HPDE6-E6E7 (cell line): ENCODE results near the gene WDR31.

ENCODE experiments used
- DNase-seq: peaks from one replicate; pipeline ENCODE4 v3.0.0; 2011; ENCODE audit warnings: missing footprints; ENCODE audit errors: extremely low spot score

Gene WDR31

GRCh38 chr9:113341712-113342410, 1.8 kb upstream of the WDR31 start:
- DNase-seq: peak; percentile 91

GRCh38 chr9:113337714-113338113, 2.4 kb downstream of the WDR31 start:
- DNase-seq: no peak

GRCh38 chr9:113331780-113332179, 8.3 kb downstream of the WDR31 start:
- DNase-seq: no peak

- DNase-seq: no peak
Observed at GRCh38 chr9:113328045-113328782, 11.9 kb downstream of the WDR31 start.

GRCh38 chr9:113326230-113326629, 13.8 kb downstream of the WDR31 start:
- no peak for DNase-seq

GRCh38 chr9:113322671-113323070, 17.4 kb downstream of the WDR31 start:
- DNase-seq: no peak

GRCh38 chr9:113320051-113320450, 20.0 kb downstream of the WDR31 start:
- DNase-seq: no peak

- no peak for DNase-seq
Observed at GRCh38 chr9:113319054-113319453, 21.0 kb downstream of the WDR31 start.

GRCh38 chr9:113317777-113318176, 22.3 kb downstream of the WDR31 start:
- DNase-seq: no peak

GRCh38 chr9:113316030-113316429, 24.0 kb downstream of the WDR31 start:
- no peak for DNase-seq

- no peak for DNase-seq
Observed at GRCh38 chr9:113315231-113315630, 24.8 kb downstream of the WDR31 start.

- no peak for DNase-seq
Observed at GRCh38 chr9:113313261-113313660, 26.8 kb downstream of the WDR31 start.

- no peak for DNase-seq
Observed at GRCh38 chr9:113311961-113312360, 28.1 kb downstream of the WDR31 start.

GRCh38 chr9:113310538-113310937, 29.5 kb downstream of the WDR31 start:
- DNase-seq: no peak

GRCh38 chr9:113309204-113309813, 30.8 kb downstream of the WDR31 start:
- DNase-seq: peak; percentile 33

GRCh38 chr9:113307396-113307975, 32.6 kb downstream of the WDR31 start:
- DNase-seq: no peak

GRCh38 chr9:113306566-113306965, 33.5 kb downstream of the WDR31 start:
- no peak for DNase-seq

- no peak for DNase-seq
Observed at GRCh38 chr9:113302792-113303418, 37.2 kb downstream of the WDR31 start, which contains the start of gene RNF183. RNF183 (minus strand) TSS chr9:113303376; CDS start chr9:113298184, 5,192 bp downstream.

GRCh38 chr9:113301548-113301947, 38.5 kb downstream of the WDR31 start:
- DNase-seq: no peak

- DNase-seq: no peak
Observed at GRCh38 chr9:113299800-113300292, 40.2 kb downstream of the WDR31 start.

- no peak for DNase-seq
Observed at GRCh38 chr9:113298924-113299770, 40.9 kb downstream of the WDR31 start.
